Left cardiac atrium (tissue), 2 donors: ENCODE results near the gene P2RX2. TPM values are rescaled to one million over a fixed set of nuclear protein-coding genes. Genes with fewer than 3 reads are reported as not detected.

Source experiments
- microRNA-seq, 2 donors: library from miRNA; unstranded; fragments of <30 nt; microRNA quantifications; one replicate each; pipeline ENCODE4 v1.2.0, GENCODE V29; 2020
- total RNA-seq, 2 donors: library from RNA; stranded (reverse); fragmentation: NEBNext Ultra II Directional; extraction: Animal tissue kit (Norgen Biotek cat#: 25700); gene quantifications; one replicate each; pipeline ENCODE4 v1.2.1, GENCODE V29; 2021
- donor health status: DM: no; HTN: yes; CAD: no; lungs with severe emphysema.
- donor health status: DM: yes; HTN: yes; CAD: no.

The P2RX2 gene
- total RNA-seq, 2 donors from 2014 or later, result not detected

Small RNA genes within 50 kb of the gene (microRNA-seq; reads per million reads assigned to microRNA genes)
- 0 to 0.27 reads per million in 2 donors for gene MIR6763

Other genes starting within 250 kb of the P2RX2 start
- 10 to 100 TPM; 46.7 to 49.4 TPM for gene FBRSL1, start 128.6 kb upstream of the P2RX2 start, total RNA-seq
- not detected for gene LRCOL1, start 8.2 kb upstream of the P2RX2 start, total RNA-seq
- gene POLE, start 68.6 kb downstream of the P2RX2 start, total RNA-seq, result 10 to 100 TPM in 1 of 2 donors, 1 to 10 TPM in 1; 9.3 to 12.1 TPM
- gene PXMP2, start 68.8 kb downstream of the P2RX2 start, total RNA-seq, result 10 to 100 TPM; 27.2 to 32.7 TPM
- gene PGAM5, start 92.1 kb downstream of the P2RX2 start, total RNA-seq, result 10 to 100 TPM; 22.6 to 25.2 TPM
- gene ANKLE2, start 143.1 kb downstream of the P2RX2 start, total RNA-seq, result 10 to 100 TPM; 21.1 to 34.1 TPM
- gene GOLGA3, start 210.1 kb downstream of the P2RX2 start, total RNA-seq, result 10 to 100 TPM; 37.9 to 50.3 TPM